ENCODE measurements around the gene CMTM3. TPM values are rescaled to one million over a fixed set of nuclear protein-coding genes. Genes with fewer than 3 reads are reported as not detected.

The CMTM3 gene
- total and polyA plus RNA-seq, 4 donors = 13.7 to 48.4 (median 31.5) TPM

Small RNAs within 50 kb of the gene (small RNA-seq; reads per million reads assigned to genes)
- not detected for gene CKLF-CMTM1 (ENCODE audit: low replicate concordance)

Other genes with a start within 250 kb of the CMTM3 start
- 10 to 100 TPM; 23.5 to 78.3 TPM for gene CDH5, start 238.0 kb upstream of the CMTM3 start, total RNA-seq
- gene CDH5, start 238.0 kb upstream of the CMTM3 start, polyA plus RNA-seq (ENCODE audit: insufficient read length in 2 of 2) = 10 to 100 TPM; 29.0 to 41.7 TPM
- gene BEAN1, start 177.4 kb upstream of the CMTM3 start, total RNA-seq = 1 to 10 TPM; 4.9 to 5.7 TPM
- 10 to 100 TPM; 26.1 to 27.0 TPM for gene BEAN1, start 177.4 kb upstream of the CMTM3 start, polyA plus RNA-seq (ENCODE audit: insufficient read length in 2 of 2)
- 10 to 100 TPM; 32.6 to 42.8 TPM for gene TK2, start 54.6 kb upstream of the CMTM3 start, total RNA-seq
- gene TK2, start 54.6 kb upstream of the CMTM3 start, polyA plus RNA-seq (ENCODE audit: insufficient read length in 2 of 2) = 10 to 100 TPM; 37.2 to 39.2 TPM
- 10 to 100 TPM; 40.3 to 65.1 TPM for gene CKLF, start 52.1 kb upstream of the CMTM3 start, total RNA-seq
- 10 to 100 TPM; 38.1 to 41.0 TPM for gene CKLF, start 52.1 kb upstream of the CMTM3 start, polyA plus RNA-seq (ENCODE audit: insufficient read length in 2 of 2)
- gene CMTM1, start 38.3 kb upstream of the CMTM3 start, total RNA-seq = 1 to 10 TPM; 4.5 to 8.9 TPM
- gene CMTM1, start 38.3 kb upstream of the CMTM3 start, polyA plus RNA-seq (ENCODE audit: insufficient read length in 2 of 2) = 10 to 100 TPM; 11.2 to 12.8 TPM
- 1 to 10 TPM in 1 of 2 donors, under 1 TPM in 1; 0.33 to 1.7 TPM for gene CMTM2, start 25.2 kb upstream of the CMTM3 start, total RNA-seq
- gene CMTM2, start 25.2 kb upstream of the CMTM3 start, polyA plus RNA-seq (ENCODE audit: insufficient read length in 2 of 2) = 1 to 10 TPM in 1 of 2 donors, under 1 TPM in 1; 0.48 to 1.5 TPM
- 10 to 100 TPM; 34.8 to 64.3 TPM for gene CMTM4, start 92.0 kb downstream of the CMTM3 start, total RNA-seq
- gene CMTM4, start 92.0 kb downstream of the CMTM3 start, polyA plus RNA-seq (ENCODE audit: insufficient read length in 2 of 2) = 10 to 100 TPM; 44.1 to 57.1 TPM
- gene DYNC1LI2, start 146.9 kb downstream of the CMTM3 start, total RNA-seq = 100 to 1,000 TPM; 137 to 194 TPM
- 100 to 1,000 TPM; 171 to 178 TPM for gene DYNC1LI2, start 146.9 kb downstream of the CMTM3 start, polyA plus RNA-seq (ENCODE audit: insufficient read length in 2 of 2)
- under 1 TPM in 1 of 2 donors, not detected in 1; 0.10 TPM for gene TERB1, start 196.9 kb downstream of the CMTM3 start, total RNA-seq
- under 1 TPM in 1 of 2 donors, not detected in 1; 0.35 TPM for gene TERB1, start 196.9 kb downstream of the CMTM3 start, polyA plus RNA-seq (ENCODE audit: insufficient read length in 2 of 2)
- gene NAE1, start 226.3 kb downstream of the CMTM3 start, total RNA-seq = 10 to 100 TPM; 79.4 to 93.5 TPM
- gene NAE1, start 226.3 kb downstream of the CMTM3 start, polyA plus RNA-seq (ENCODE audit: insufficient read length in 2 of 2) = 10 to 100 TPM; 87.2 to 91.0 TPM
- gene CA7, start 239.7 kb downstream of the CMTM3 start, total RNA-seq = under 1 TPM; 0.30 to 0.50 TPM
- gene CA7, start 239.7 kb downstream of the CMTM3 start, polyA plus RNA-seq (ENCODE audit: insufficient read length in 2 of 2) = under 1 TPM; 0.49 to 0.86 TPM

All from spinal cord (tissue), 4 donors.